ENCODE data around the gene SH2B3.
"Not testable (repeated sequence)": the region's sequence is repeated elsewhere in the genome, so short reads cannot be mapped to it uniquely, and the experiment has no call there.

DNA sequence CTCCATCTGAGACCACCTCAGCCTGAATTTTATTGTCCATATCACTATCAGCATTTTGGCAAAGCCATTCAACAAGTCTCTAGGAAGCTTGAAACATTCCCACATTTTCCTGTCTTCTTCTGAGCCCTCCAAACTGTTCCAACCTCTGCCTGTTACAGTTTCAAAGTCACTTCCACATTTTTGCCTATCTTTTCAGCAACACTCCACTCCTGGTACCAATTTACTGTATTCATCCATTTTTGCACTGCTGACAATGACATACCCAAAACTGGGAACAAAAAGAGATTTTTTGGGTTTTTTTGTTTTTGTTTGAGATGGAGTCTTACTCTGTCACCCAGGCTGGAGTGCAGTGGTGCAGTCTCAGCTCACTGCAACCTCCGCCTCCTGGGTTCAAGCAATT, 32.5 kb upstream of the SH2B3 start:
- TF ChIP-seq, protein P1, sequence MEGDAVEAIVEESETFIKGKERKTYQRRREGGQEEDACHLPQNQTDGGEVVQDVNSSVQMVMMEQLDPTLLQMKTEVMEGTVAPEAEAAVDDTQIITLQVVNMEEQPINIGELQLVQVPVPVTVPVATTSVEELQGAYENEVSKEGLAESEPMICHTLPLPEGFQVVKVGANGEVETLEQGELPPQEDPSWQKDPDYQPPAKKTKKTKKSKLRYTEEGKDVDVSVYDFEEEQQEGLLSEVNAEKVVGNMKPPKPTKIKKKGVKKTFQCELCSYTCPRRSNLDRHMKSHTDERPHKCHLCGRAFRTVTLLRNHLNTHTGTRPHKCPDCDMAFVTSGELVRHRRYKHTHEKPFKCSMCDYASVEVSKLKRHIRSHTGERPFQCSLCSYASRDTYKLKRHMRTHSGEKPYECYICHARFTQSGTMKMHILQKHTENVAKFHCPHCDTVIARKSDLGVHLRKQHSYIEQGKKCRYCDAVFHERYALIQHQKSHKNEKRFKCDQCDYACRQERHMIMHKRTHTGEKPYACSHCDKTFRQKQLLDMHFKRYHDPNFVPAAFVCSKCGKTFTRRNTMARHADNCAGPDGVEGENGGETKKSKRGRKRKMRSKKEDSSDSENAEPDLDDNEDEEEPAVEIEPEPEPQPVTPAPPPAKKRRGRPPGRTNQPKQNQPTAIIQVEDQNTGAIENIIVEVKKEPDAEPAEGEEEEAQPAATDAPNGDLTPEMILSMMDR (IDR thresholded peaks at IDR 0.05 in 8 of 11, conservative IDR thresholded peaks at IDR 0.05 in 3 of 11), result not testable (repeated sequence)
- not testable (repeated sequence) for TF ChIP-seq POLR2AphosphoS5, POLR2A (IDR thresholded peaks at IDR 0.05)
